ENCODE measurements around the gene BAHCC1.

DNA sequence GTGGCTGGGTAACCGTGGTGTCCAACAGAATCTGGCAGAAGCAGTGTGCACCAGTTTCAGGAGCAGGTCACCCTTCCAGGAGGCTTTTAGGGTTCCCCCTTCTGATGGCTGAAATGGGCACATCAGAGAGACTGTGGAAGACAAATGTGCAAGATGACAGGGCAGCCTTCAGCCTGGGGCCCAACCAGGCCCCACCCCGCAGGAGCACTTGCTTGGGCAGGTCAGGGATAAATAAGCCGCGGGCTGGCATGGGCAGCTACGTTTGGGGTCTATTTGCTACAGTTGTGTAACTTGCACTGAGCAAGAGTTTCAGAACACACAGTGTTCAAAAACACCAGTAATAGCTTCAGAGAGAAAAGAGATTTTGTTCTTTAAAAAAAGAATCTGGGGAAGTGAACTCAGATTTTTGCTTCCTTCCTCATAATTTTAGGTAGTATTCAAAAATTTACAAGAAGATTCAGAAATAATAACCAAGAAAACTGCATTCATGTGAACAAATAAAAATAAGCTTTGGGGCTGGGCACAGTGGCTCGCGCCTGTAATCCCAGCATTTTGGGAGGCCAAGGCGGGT lies 44.9 kb upstream of the BAHCC1 start:
- TF ChIP-seq, protein P1, sequence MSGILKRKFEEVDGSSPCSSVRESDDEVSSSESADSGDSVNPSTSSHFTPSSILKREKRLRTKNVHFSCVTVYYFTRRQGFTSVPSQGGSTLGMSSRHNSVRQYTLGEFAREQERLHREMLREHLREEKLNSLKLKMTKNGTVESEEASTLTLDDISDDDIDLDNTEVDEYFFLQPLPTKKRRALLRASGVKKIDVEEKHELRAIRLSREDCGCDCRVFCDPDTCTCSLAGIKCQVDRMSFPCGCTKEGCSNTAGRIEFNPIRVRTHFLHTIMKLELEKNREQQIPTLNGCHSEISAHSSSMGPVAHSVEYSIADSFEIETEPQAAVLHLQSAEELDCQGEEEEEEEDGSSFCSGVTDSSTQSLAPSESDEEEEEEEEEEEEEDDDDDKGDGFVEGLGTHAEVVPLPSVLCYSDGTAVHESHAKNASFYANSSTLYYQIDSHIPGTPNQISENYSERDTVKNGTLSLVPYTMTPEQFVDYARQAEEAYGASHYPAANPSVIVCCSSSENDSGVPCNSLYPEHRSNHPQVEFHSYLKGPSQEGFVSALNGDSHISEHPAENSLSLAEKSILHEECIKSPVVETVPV (CRISPR knock-in tag; IDR thresholded peaks at IDR 0.05), result no peak
- TF ChIP-seq, protein P2, sequence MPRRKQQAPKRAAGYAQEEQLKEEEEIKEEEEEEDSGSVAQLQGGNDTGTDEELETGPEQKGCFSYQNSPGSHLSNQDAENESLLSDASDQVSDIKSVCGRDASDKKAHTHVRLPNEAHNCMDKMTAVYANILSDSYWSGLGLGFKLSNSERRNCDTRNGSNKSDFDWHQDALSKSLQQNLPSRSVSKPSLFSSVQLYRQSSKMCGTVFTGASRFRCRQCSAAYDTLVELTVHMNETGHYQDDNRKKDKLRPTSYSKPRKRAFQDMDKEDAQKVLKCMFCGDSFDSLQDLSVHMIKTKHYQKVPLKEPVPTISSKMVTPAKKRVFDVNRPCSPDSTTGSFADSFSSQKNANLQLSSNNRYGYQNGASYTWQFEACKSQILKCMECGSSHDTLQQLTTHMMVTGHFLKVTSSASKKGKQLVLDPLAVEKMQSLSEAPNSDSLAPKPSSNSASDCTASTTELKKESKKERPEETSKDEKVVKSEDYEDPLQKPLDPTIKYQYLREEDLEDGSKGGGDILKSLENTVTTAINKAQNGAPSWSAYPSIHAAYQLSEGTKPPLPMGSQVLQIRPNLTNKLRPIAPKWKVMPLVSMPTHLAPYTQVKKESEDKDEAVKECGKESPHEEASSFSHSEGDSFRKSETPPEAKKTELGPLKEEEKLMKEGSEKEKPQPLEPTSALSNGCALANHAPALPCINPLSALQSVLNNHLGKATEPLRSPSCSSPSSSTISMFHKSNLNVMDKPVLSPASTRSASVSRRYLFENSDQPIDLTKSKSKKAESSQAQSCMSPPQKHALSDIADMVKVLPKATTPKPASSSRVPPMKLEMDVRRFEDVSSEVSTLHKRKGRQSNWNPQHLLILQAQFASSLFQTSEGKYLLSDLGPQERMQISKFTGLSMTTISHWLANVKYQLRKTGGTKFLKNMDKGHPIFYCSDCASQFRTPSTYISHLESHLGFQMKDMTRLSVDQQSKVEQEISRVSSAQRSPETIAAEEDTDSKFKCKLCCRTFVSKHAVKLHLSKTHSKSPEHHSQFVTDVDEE (CRISPR knock-in tag; IDR thresholded peaks at IDR 0.05), result no peak
- TF ChIP-seq ZFP30 (CRISPR knock-in tag; IDR thresholded peaks at IDR 0.05), result no peak
- no peak for TF ChIP-seq ARNTL (CRISPR knock-in tag; IDR thresholded peaks at IDR 0.05; ENCODE audit: borderline replicate concordance, low read depth)
- no peak for TF ChIP-seq RARB (CRISPR knock-in tag; IDR thresholded peaks at IDR 0.05)
- TF ChIP-seq TCF4 (CRISPR knock-in tag; IDR thresholded peaks at IDR 0.05; ENCODE audit: borderline replicate concordance), result no peak
- TF ChIP-seq, protein P3, sequence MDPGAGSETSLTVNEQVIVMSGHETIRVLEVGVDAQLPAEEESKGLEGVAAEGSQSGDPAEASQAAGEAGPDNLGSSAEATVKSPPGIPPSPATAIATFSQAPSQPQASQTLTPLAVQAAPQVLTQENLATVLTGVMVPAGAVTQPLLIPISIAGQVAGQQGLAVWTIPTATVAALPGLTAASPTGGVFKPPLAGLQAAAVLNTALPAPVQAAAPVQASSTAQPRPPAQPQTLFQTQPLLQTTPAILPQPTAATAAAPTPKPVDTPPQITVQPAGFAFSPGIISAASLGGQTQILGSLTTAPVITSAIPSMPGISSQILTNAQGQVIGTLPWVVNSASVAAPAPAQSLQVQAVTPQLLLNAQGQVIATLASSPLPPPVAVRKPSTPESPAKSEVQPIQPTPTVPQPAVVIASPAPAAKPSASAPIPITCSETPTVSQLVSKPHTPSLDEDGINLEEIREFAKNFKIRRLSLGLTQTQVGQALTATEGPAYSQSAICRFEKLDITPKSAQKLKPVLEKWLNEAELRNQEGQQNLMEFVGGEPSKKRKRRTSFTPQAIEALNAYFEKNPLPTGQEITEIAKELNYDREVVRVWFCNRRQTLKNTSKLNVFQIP (CRISPR knock-in tag; IDR thresholded peaks at IDR 0.05; ENCODE audit: borderline replicate concordance, low read depth), result no peak
- TF ChIP-seq OSR1 (CRISPR knock-in tag; IDR thresholded peaks at IDR 0.05), result no peak
- TF ChIP-seq ZFP3 (CRISPR knock-in tag; IDR thresholded peaks at IDR 0.05), result no peak
- TF ChIP-seq ISL1 (CRISPR knock-in tag; IDR thresholded peaks at IDR 0.05), result no peak

Measured in SK-N-SH treated with all-trans-retinoic acid at 6 μM for 48 hours (cell line).